ELF-1 (cell line): ENCODE data around the gene GABARAP.

ENCODE experiments used
- DNase-seq: peaks from one replicate; pipeline ENCODE4 v3.0.0-alpha.2; 2016; ENCODE audit warnings: low read depth, low spot score

GABARAP gene

GRCh38 chr17:7207120-7208001 is 34.9 kb downstream of the GABARAP start:
- no peak for DNase-seq

DNA sequence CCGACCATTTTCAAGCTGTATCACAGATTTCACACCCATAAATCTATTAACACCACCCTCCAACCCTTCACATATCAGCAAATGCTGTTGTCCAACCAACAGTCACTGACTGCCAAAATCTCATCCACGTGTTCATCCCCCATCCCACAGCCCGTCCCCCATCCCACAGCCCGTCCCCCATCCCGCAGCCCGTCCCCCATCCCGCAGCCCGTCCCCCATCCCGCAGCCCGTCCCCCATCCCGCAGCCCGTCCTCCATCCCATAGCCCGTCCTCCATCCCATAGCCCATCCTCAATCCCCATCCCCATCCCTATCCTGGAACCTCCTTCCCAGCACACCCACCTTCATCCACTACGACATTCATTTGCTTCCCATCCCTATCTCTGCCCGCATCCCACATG is 36.7 kb downstream of the GABARAP start:
- DNase-seq, result no peak

- DNase-seq, result peak; percentile 96
These were observed 37.3 kb downstream of the GABARAP start for GRCh38 chr17:7204828-7205461.

DNA sequence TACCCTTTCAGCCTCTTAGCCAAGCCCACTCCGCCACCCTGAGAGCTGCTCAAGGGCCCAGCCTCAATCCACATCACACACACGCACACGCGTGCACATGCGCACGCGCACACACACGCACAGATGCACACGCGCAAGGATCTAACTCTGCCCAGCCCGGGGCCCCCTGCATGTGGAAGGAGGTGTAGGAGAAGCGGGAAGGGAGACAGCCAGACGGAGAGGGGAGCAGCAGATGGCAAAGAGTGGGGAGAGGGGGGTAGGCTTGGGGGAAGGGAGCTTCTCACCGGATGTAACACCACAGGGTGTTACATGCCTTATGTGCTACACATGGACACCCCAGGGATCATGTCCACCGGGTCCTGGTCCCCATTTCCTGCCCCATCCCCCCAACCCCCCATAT is 37.9 kb downstream of the GABARAP start:
- no peak for DNase-seq

- no peak for DNase-seq
These were observed 38.9 kb downstream of the GABARAP start for GRCh38 chr17:7203391-7203790.

GRCh38 chr17:7196651-7197401 is 45.4 kb downstream of the GABARAP start:
- no peak for DNase-seq

DNA sequence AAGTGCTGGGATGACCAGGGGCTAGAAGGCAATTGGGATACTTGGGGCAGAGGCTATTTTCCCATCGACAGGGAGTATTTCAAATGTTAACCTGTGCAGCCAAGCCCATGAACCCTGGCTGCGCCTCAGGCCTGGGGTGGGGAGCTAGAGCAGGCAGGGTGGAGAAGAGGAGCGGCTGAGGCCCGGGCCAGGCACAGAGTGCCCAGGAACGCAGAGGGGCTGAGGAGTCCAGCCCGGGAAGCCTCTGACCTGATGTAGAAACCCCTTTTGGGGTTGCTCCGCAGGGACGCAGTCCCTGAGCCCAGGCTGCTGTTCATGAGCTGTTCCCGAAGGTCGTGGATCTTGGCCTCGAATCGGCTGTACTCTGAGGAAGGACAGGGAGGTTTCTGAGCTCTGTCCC is 46.3 kb downstream of the GABARAP start:
- no peak for DNase-seq

GRCh38 chr17:7192271-7192937 is 49.8 kb downstream of the GABARAP start:
- no peak for DNase-seq

DNA sequence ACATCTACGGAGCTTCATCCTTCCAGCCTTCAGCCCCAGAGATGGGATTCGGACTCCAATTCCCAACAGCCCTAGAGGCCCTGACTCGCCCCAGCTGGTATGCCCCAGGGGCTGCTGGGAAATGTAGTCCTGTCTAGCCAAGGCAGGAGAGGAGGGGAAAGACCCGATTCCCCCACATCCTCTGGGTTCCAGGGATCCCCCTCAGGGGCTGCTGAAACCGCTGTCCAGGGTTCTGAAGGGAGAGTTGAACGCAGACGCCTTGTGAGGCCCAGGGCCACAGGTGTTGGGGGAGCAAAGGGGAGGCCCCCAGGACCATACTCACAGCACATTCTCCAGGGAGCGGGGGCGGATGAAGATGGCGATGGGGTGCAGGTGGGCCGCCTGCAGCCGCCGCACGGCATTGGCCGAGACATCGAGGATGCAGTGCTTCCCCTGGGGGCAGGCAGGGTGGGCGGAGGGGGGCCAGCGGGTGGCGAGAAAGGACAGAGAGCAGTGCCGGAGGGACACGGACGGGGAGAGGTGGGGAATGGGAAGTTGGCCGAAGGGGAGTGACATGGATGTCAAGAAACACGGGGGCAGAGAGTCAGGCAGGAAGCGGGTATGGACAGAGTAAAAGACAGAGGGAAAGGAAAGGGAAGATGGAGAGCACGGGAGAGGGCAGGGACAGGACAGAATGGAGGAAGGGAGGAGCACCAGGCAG is 50.5 kb downstream of the GABARAP start:
- DNase-seq, result peak; percentile 64

DNA sequence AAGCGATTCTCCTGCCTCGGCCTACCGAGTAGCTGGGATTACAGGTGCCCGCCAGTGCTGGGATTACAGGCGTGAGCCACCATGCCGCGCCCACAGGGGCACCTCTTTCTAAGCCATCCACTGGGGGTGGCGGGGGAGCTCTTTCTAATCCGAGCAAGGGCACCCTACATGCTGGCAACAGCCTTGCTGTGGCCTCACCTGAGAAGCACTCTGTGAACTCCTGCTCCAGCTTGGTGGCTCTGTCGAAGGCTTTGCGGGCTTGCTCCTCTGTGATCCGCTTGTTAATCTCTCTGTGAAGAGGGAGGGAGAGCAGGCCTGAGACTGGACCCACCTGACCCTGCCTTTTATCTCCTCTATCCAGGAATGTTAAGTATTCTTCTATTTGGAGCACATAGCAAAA is 51.2 kb downstream of the GABARAP start:
- DNase-seq, result no peak

- no peak for DNase-seq
These were observed 51.9 kb downstream of the GABARAP start for GRCh38 chr17:7190276-7190917.
